PC-9 (cell line): ENCODE results near the gene TTBK1.

Experiments
- EZH2 ChIP-seq: fragments of 200-600 bp; sonication (generic); IDR thresholded peaks from 2 replicates; pipeline ENCODE4 v1.8.0; 2017; ENCODE audit warnings: antibody characterized with exemption, low read depth
- TF ChIP-seq, protein P1 (sequence below): fragments of 200-600 bp; sonication (generic); conservative IDR thresholded peaks from 2 replicates; pipeline ENCODE4 v1.6.1; 2017; ENCODE audit warnings: mixed run types, antibody characterized with exemption, mild to moderate bottlenecking, moderate library complexity

DNA sequence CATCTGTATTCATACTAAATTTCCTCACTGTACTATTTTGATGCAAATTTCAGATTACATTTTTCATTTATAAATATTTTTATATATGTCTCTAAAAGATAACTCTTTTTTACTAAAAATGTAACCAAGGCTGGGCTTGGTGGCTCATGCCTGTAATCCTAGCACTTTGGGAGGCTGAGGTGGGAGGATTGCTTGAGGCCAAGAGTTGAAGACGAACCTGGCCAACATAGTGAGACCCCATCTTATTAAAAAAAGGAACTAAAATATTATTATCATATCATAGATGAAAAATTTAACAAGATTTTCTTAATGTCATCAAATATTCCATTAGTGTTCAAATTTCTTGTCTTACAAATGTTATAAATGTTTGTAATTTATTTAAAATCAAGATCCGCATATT lies 7.4 kb upstream of the TTBK1 start:
- TF ChIP-seq, protein P1, sequence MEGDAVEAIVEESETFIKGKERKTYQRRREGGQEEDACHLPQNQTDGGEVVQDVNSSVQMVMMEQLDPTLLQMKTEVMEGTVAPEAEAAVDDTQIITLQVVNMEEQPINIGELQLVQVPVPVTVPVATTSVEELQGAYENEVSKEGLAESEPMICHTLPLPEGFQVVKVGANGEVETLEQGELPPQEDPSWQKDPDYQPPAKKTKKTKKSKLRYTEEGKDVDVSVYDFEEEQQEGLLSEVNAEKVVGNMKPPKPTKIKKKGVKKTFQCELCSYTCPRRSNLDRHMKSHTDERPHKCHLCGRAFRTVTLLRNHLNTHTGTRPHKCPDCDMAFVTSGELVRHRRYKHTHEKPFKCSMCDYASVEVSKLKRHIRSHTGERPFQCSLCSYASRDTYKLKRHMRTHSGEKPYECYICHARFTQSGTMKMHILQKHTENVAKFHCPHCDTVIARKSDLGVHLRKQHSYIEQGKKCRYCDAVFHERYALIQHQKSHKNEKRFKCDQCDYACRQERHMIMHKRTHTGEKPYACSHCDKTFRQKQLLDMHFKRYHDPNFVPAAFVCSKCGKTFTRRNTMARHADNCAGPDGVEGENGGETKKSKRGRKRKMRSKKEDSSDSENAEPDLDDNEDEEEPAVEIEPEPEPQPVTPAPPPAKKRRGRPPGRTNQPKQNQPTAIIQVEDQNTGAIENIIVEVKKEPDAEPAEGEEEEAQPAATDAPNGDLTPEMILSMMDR: no peak
- TF ChIP-seq EZH2: no peak
